ENCODE measurements around the gene TICRR. TPM values are rescaled to one million over a fixed set of nuclear protein-coding genes. Genes with fewer than 3 reads are reported as not detected.

TICRR gene
- total RNA-seq, 1 experiment from 2014 or later, result 37.4 TPM

DNA sequence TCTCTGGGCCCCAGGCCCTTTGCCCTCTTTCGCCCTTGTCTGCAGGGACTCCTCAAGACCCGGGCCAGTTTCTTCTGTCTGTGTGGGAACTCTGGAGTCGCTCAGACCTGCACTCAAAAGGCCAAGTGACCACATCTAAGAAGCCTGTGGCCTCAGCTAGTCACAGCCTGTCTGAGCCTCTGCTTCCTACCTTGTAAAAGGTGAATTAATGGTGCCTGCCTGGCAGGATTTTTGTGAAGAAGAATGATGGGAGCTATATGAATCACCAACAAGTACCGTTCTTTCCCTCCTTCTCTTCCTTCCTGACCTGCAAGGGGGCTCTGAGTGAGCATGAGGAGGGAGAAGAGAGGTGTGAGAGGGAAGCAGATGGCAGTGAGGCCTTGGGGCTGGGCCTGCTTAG, 96.4 kb downstream of the TICRR start (continued):
- TF ChIP-seq HMGXB4 (CRISPR knock-in tag; IDR thresholded peaks at IDR 0.05) (no peak), TCF7 (CRISPR knock-in tag; IDR thresholded peaks at IDR 0.05; ENCODE audit: low read depth) (no peak), TP53 (CRISPR knock-in tag; IDR thresholded peaks at IDR 0.05) (no peak), MYBL2 (CRISPR knock-in tag; IDR thresholded peaks at IDR 0.05) (no peak), GRHL2 (CRISPR knock-in tag; IDR thresholded peaks at IDR 0.05; ENCODE audit: insufficient replicate concordance, severe bottlenecking) (no peak)

DNA sequence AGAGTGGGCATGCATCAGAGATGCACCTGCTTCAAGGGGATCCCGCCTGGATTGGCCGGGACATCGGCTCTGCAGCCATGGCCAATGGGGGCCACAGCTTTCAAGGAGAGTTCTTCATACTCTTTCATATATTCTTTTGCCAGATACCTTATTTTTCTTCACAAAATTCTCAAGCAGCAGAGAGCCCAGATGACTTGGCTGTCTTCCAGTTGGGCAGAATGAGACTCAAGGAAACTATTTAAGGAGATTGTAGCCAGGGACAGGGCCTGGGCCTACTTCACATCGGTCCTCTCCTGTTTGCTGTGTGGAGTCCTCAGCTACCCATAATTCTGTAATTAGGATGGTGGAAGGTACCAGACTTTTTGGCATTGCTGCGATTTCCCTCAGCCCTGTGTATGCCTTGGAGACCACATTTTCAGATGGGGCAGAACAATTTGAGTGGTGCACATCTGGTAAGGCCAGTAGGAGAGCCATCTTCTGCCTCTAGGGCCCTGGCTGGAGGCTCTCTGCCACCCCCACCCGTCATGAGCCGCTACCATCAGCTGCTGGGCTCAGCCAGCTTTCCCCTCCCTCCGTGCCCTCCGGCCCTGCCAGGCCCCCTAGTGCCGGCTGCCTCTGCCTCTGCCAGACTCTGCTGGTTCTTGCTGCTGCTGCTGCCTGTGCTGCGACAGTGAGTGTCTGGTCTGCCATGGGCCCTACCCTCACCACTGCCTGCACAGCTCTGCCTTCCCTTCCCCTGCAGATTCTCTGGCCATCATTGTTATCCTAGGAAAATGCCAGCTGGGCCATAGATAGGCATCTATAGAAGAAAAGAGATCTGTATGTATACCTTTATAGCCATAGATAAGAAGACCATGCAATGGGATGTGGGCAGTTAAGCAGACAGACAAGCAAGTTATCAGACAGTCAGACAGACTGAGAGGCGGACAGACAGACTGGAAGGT, 97.2 kb downstream of the TICRR start:
- Mint-ChIP-seq H3K4me1 (no peaks in the 10 kb centered on the region; the same call in 1 of the 2 replicates), H3K9me3 (no peaks in the 10 kb centered on the region), H3K27me3 (ENCODE audit: low read depth) (peaks cover 4% of the 10 kb centered on the region; the same call in 1 of the 2 replicates), H3K27ac (no peak overlapping the region), H3K4me3 (no peak overlapping the region), H3K36me3 (no peaks in the 10 kb centered on the region)
- peak; percentile 40 for ATAC-seq
- TF ChIP-seq TP53 (CRISPR knock-in tag; IDR thresholded peaks at IDR 0.05) (0 out of 2 replicates have a peak, but pooled peaks have one; percentile 37), FOXJ3 (CRISPR knock-in tag; IDR thresholded peaks at IDR 0.05; ENCODE audit: borderline replicate concordance) (no peak)
- ChIA-PET POLR2A (no interaction called here), CTCF (interaction anchor here (0.5 to 1.9 kb wide), 43 partner anchors 9 to 648 kb away, joined by 3 to 33 read pairs (median 5); partner anchors contain the start of genes ANPEP, AP3S2, KIF7 and MESP1)
- no peak for DNase-seq (ENCODE audit: low spot score)

- DNase-seq (ENCODE audit: low spot score) (peak; percentile 86), ATAC-seq (peak; percentile 96)
- no peaks in the 10 kb centered on the region for H3K9me3 Mint-ChIP-seq
- peaks cover 2% of the 10 kb centered on the region; the same call in 1 of the 2 replicates for H3K27me3 Mint-ChIP-seq (ENCODE audit: low read depth)
- no peaks in the 10 kb centered on the region for H3K36me3 Mint-ChIP-seq
- TF ChIP-seq STAT6 (CRISPR knock-in tag; conservative IDR thresholded peaks at IDR 0.05; ENCODE audit: low read depth) (no peak), ATF2 (CRISPR knock-in tag; IDR thresholded peaks at IDR 0.05; ENCODE audit: borderline replicate concordance, low read depth) (no peak), CTCF (IDR thresholded peaks at IDR 0.05) (peak; percentile 67), OVOL2 (CRISPR knock-in tag; IDR thresholded peaks at IDR 0.05; ENCODE audit: borderline replicate concordance) (no peak), GTF2I (CRISPR knock-in tag; conservative IDR thresholded peaks at IDR 0.05) (no peak)
- ChIA-PET POLR2A (no interaction called here), CTCF (interaction anchor here (0.5 to 1.9 kb wide), 44 partner anchors 8 to 647 kb away, joined by 3 to 33 read pairs (median 5); partner anchors contain the start of genes ANPEP, AP3S2, KIF7 and MESP1)
- H3K4me1 Mint-ChIP-seq, result no peaks in the 10 kb centered on the region; the same call in 1 of the 2 replicates
- H3K27ac Mint-ChIP-seq, result no peak overlapping the region
- no peak overlapping the region for H3K4me3 Mint-ChIP-seq
Measured at GRCh38 chr15:89673165-89673512, 97.9 kb downstream of the TICRR start.

Data from WTC11 (cell line).